ENCODE measurements around the gene ROPN1. TPM values are rescaled to one million over a fixed set of nuclear protein-coding genes. Genes with fewer than 3 reads are reported as not detected.

Gene ROPN1
- total RNA-seq, 1 donor from 2014 or later, result not detected

DNA sequence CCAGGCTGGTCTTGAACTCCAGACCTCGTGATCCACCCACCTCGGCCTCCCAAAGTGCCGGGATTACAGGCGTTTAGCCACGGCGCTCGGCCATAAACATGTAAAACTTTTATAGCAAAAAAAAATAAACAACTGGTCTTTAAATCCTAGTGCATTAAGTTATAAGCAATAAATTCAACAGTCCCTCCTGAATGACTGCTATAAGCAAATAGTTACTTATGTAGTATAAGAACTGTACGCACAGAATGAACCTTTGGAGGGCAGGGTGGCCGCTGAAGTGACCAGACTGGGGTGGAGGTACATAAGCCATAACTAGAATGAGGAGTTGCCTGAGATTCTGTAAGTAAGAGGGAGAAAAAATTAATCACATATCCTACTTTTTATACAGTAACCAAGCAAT lies 43.5 kb downstream of the ROPN1 start:
- Histone ChIP-seq H3K9me3 (ENCODE audit: low read depth) (no peaks in the 10 kb centered on the region), H3K4me3 (no peak overlapping the region), H3F3A (ENCODE audit: low read depth) (peaks cover 7% of the 10 kb centered on the region), H3K36me3 (peaks cover 22% of the 10 kb centered on the region), H3K9ac (no peak overlapping the region), H3K4me1 (no peaks in the 10 kb centered on the region), H3K27me3 (no peaks in the 10 kb centered on the region), H3K4me2 (no peak overlapping the region), H3K79me2 (ENCODE audit: low read depth) (no peaks in the 10 kb centered on the region), H2AFZ (replicated peaks) (no peak overlapping the region), H3K27ac (no peak overlapping the region), H4K20me1 (ENCODE audit: low read depth) (peaks cover 6% of the 10 kb centered on the region)
- TF ChIP-seq, protein P1, sequence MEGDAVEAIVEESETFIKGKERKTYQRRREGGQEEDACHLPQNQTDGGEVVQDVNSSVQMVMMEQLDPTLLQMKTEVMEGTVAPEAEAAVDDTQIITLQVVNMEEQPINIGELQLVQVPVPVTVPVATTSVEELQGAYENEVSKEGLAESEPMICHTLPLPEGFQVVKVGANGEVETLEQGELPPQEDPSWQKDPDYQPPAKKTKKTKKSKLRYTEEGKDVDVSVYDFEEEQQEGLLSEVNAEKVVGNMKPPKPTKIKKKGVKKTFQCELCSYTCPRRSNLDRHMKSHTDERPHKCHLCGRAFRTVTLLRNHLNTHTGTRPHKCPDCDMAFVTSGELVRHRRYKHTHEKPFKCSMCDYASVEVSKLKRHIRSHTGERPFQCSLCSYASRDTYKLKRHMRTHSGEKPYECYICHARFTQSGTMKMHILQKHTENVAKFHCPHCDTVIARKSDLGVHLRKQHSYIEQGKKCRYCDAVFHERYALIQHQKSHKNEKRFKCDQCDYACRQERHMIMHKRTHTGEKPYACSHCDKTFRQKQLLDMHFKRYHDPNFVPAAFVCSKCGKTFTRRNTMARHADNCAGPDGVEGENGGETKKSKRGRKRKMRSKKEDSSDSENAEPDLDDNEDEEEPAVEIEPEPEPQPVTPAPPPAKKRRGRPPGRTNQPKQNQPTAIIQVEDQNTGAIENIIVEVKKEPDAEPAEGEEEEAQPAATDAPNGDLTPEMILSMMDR (IDR thresholded peaks at IDR 0.05), result no peak
- TF ChIP-seq EZH2phosphoT487 (IDR thresholded peaks at IDR 0.05) (no peak), EZH2 (IDR thresholded peaks at IDR 0.05) (no peak)
- Mint-ChIP-seq H3K4me1 (no peaks in the 10 kb centered on the region), H3K27ac (no peak overlapping the region), H3K36me3 (peaks cover 43% of the 10 kb centered on the region), H3K9me3 (no peaks in the 10 kb centered on the region), H3K4me3 (no peak overlapping the region), H3K27me3 (ENCODE audit: insufficient read depth, low read depth) (no peaks in the 10 kb centered on the region)
- no peak for DNase-seq (ENCODE audit: low spot score)

DNA sequence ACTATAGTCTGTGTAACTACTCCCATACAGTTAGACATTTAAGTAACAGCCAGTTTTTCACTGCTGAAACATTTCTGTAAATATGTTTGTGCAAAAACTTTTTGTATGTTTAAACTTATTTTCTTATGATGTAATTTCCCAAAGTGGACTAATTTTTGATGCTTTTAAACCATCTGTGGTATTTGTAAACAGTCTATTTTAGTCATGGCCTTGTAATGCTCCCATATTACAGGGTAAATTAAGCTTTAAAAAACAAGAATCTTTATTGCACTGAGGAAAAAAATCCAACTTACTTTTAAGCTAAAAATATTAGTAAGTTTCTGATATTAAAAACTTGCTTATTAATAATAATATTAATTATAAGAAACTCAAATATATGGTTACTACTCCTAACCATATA lies 44.4 kb downstream of the ROPN1 start:
- Histone ChIP-seq H3K36me3 (peaks cover 22% of the 10 kb centered on the region), H4K20me1 (ENCODE audit: low read depth) (peaks cover 6% of the 10 kb centered on the region), H3K9ac (no peak overlapping the region), H3K4me3 (no peak overlapping the region), H3K9me3 (ENCODE audit: low read depth) (no peaks in the 10 kb centered on the region), H3K79me2 (ENCODE audit: low read depth) (no peaks in the 10 kb centered on the region), H3K27ac (no peak overlapping the region), H2AFZ (replicated peaks) (no peak overlapping the region), H3K4me1 (no peaks in the 10 kb centered on the region), H3F3A (ENCODE audit: low read depth) (peaks cover 7% of the 10 kb centered on the region), H3K4me2 (no peak overlapping the region), H3K27me3 (no peaks in the 10 kb centered on the region)
- Mint-ChIP-seq H3K9me3 (no peaks in the 10 kb centered on the region), H3K27ac (no peak overlapping the region), H3K4me1 (no peaks in the 10 kb centered on the region), H3K4me3 (no peak overlapping the region), H3K36me3 (peaks cover 38% of the 10 kb centered on the region), H3K27me3 (ENCODE audit: insufficient read depth, low read depth) (no peaks in the 10 kb centered on the region)
- DNase-seq (ENCODE audit: low spot score), result no peak
- TF ChIP-seq EZH2 (IDR thresholded peaks at IDR 0.05), result no peak
- TF ChIP-seq EZH2phosphoT487 (IDR thresholded peaks at IDR 0.05), result no peak
- TF ChIP-seq, protein P1 (IDR thresholded peaks at IDR 0.05), result no peak

DNA sequence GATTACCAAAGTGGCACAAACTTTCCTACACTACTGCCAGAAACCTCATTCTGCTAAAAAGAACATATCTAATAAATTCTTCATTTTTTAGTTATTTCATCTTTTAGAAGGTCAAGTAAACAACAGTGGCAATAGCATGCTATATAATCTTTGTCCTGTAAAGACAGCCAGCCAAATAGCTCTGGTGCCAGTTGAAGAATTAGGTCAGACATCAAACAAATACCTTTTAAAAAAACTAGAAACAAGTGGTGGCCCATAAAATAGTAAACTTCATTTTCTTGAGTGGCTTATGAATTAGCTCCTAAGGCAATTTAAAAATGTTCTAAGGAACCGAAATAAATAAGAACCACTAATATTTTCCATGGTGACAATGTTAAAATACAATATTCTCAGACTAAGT lies 50.4 kb downstream of the ROPN1 start:
- no peak for DNase-seq (ENCODE audit: low spot score)
- H3K79me2 ChIP-seq (ENCODE audit: low read depth), result no peaks in the 10 kb centered on the region
- H3K27ac ChIP-seq, result no peak overlapping the region
- H2AFZ ChIP-seq (replicated peaks), result no peak overlapping the region
- Mint-ChIP-seq H3K27me3 (ENCODE audit: insufficient read depth, low read depth) (no peaks in the 10 kb centered on the region), H3K4me1 (peaks cover 5% of the 10 kb centered on the region), H3K4me3 (no peak overlapping the region), H3K9me3 (no peaks in the 10 kb centered on the region), H3K36me3 (peaks cover 31% of the 10 kb centered on the region), H3K27ac (no peak overlapping the region)
- H3F3A ChIP-seq (ENCODE audit: low read depth), result peaks cover 5% of the 10 kb centered on the region
- no peak overlapping the region for H3K4me3 ChIP-seq
- no peaks in the 10 kb centered on the region for H3K4me1 ChIP-seq
- H3K9ac ChIP-seq, result no peak overlapping the region
- no peaks in the 10 kb centered on the region for H4K20me1 ChIP-seq (ENCODE audit: low read depth)
- no peaks in the 10 kb centered on the region for H3K9me3 ChIP-seq (ENCODE audit: low read depth)
- TF ChIP-seq, protein P1 (IDR thresholded peaks at IDR 0.05), result no peak
- no peak for TF ChIP-seq EZH2 (IDR thresholded peaks at IDR 0.05)
- no peak for TF ChIP-seq EZH2phosphoT487 (IDR thresholded peaks at IDR 0.05)
- H3K36me3 ChIP-seq, result peaks cover 27% of the 10 kb centered on the region
- H3K27me3 ChIP-seq, result no peaks in the 10 kb centered on the region
- H3K4me2 ChIP-seq, result no peak overlapping the region

Data from neural progenitor cell (in vitro differentiated cells).